Measurements from ENCODE around the gene SLC13A5.

DNA sequence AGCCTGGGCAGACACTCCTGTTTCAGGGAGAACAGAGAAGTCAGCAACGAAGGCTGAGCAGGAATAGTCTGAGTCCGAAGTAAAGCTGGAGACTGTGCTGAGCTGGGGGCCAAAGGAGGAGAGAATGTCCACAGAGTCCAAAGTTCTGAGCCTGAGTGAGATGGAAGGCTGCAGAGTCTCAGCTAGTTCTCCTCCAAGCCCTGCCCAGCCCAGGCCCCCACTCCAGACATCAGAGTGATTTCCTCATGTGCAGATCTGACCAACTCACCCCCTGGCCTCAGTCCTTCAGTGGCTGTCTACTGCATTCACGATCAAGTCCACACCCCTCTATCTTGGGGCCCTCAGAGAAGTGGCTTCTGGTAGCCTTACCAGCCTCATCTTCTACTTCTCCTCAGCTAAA is 21.6 kb downstream of the SLC13A5 start:
- TF ChIP-seq, protein P1, sequence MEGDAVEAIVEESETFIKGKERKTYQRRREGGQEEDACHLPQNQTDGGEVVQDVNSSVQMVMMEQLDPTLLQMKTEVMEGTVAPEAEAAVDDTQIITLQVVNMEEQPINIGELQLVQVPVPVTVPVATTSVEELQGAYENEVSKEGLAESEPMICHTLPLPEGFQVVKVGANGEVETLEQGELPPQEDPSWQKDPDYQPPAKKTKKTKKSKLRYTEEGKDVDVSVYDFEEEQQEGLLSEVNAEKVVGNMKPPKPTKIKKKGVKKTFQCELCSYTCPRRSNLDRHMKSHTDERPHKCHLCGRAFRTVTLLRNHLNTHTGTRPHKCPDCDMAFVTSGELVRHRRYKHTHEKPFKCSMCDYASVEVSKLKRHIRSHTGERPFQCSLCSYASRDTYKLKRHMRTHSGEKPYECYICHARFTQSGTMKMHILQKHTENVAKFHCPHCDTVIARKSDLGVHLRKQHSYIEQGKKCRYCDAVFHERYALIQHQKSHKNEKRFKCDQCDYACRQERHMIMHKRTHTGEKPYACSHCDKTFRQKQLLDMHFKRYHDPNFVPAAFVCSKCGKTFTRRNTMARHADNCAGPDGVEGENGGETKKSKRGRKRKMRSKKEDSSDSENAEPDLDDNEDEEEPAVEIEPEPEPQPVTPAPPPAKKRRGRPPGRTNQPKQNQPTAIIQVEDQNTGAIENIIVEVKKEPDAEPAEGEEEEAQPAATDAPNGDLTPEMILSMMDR (IDR thresholded peaks at IDR 0.05 in 2 of 3, conservative IDR thresholded peaks at IDR 0.05 in 1 of 3; ENCODE audit: insufficient read depth in 2 of 3, low read depth in 1 of 3, low read length in 3 of 3): no peak
- TF ChIP-seq RBM22 (IDR thresholded peaks at IDR 0.05; ENCODE audit: low read depth, low read length, poor library complexity, severe bottlenecking) (no peak), ZFP36 (IDR thresholded peaks at IDR 0.05; ENCODE audit: low read depth, low read length, partially characterized antibody) (no peak), YY1 (IDR thresholded peaks at IDR 0.05; ENCODE audit: borderline replicate concordance in 1 of 3, control insufficient read depth in 1 of 3, extremely low read depth in 1 of 3, insufficient read depth in 3 of 3, insufficient read length in 1 of 3, insufficient replicate concordance in 2 of 3, low read depth in 1 of 3, low read length in 2 of 3) (no peak), POLR2AphosphoS5 (IDR thresholded peaks at IDR 0.05; ENCODE audit: control insufficient read depth, insufficient read depth, low read depth, low read length) (no peak), FOXK1 (CRISPR knock-in tag; IDR thresholded peaks at IDR 0.05; ENCODE audit: borderline replicate concordance) (no peak), TAF15 (IDR thresholded peaks at IDR 0.05; ENCODE audit: low read depth, low read length) (no peak), NFYB (IDR thresholded peaks at IDR 0.05; ENCODE audit: extremely low read depth, insufficient read length) (no peak), TEAD4 (IDR thresholded peaks at IDR 0.05; ENCODE audit: low read length) (no peak), TEAD4 (CRISPR knock-in tag; IDR thresholded peaks at IDR 0.05; ENCODE audit: borderline replicate concordance) (no peak), ZNF584 (CRISPR knock-in tag; IDR thresholded peaks at IDR 0.05; ENCODE audit: low read depth) (no peak), ZKSCAN1 (IDR thresholded peaks at IDR 0.05; ENCODE audit: low read depth, low read length) (no peak), ZNF707 (CRISPR knock-in tag; conservative IDR thresholded peaks at IDR 0.05) (no peak), RNF2 (IDR thresholded peaks at IDR 0.05) (no peak)
- TF ChIP-seq, protein P2, sequence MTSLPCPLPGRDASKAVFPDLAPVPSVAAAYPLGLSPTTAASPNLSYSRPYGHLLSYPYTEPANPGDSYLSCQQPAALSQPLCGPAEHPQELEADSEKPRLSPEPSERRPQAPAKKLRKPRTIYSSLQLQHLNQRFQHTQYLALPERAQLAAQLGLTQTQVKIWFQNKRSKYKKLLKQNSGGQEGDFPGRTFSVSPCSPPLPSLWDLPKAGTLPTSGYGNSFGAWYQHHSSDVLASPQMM (CRISPR knock-in tag; IDR thresholded peaks at IDR 0.05): no peak
